SK-N-MC (cell line): ENCODE measurements around the gene TMEM120A.

ENCODE experiments used
- DNase-seq: peaks from one replicate; pipeline ENCODE4 v3.0.0-alpha.2; 2011; ENCODE audit warnings: low read depth, low spot score
- H3K27ac ChIP-seq: fragments of 200-600 bp; sonication (generic); 2 replicates; pipeline ENCODE4 v1.5.1; 2016; ENCODE audit warnings: mixed run types
- H3K36me3 ChIP-seq: fragments of 200-600 bp; sonication (generic); 2 replicates; pipeline ENCODE4 v1.6.1; 2017; ENCODE audit warnings: antibody characterized with exemption, low read length, mixed read lengths; ENCODE audit not compliant: insufficient read depth
- H3K4me3 ChIP-seq: fragments of 200-600 bp; sonication (generic); 2 replicates; pipeline ENCODE4 v1.5.1; 2016
- H3K9ac ChIP-seq: fragments of 200-600 bp; sonication (generic); 2 replicates; pipeline ENCODE4 v1.8.0; 2017; ENCODE audit warnings: mixed run types, mixed read lengths; ENCODE audit not compliant: insufficient read length
- H3K9me3 ChIP-seq: fragments of 200-600 bp; sonication (generic); 2 replicates; pipeline ENCODE4 v1.6.1; 2017; ENCODE audit warnings: low read depth, mild to moderate bottlenecking, antibody characterized with exemption, low read length, moderate library complexity, mixed read lengths
- EZH2 ChIP-seq: fragments of 200-600 bp; sonication (generic); IDR thresholded peaks from one replicate; pipeline ENCODE4 v1.6.1; 2017; ENCODE audit warnings: antibody characterized with exemption
- FOXP2 ChIP-seq: optimal IDR thresholded peaks from 2 replicates; pipeline ENCODE3; 2011; ENCODE audit warnings: mild to moderate bottlenecking, moderate library complexity; ENCODE audit not compliant: insufficient read depth; ENCODE audit errors: extremely low read length, control extremely low read depth
- POLR2AphosphoS5 ChIP-seq: IDR thresholded peaks from 2 replicates; pipeline ENCODE4 v1.6.1; 2012; ENCODE audit warnings: mild to moderate bottlenecking, low read depth, low read length, borderline replicate concordance

Gene TMEM120A

DNA sequence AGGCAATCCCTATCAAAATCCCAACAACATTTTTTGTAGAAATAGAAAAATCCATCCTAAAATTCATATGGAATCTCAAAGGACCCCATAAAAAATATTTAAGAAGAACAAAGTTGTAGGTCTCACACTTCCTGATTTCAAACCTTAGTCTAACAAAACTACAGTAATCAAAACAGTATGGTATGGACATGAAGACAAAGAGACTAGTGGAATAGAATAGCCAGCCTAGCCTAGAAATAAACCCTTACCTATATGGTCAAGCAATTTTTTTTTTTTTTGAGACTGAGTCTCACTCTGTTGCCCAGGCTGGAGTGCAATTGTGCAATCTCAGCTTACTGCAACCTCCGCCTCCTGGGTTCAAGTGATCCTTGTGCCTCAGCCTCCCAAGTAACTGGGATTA, 3.6 kb upstream of the TMEM120A start:
- no peak overlapping the region for H3K9ac ChIP-seq
- no peaks in the 10 kb centered on the region for H3K9me3 ChIP-seq
- no peak overlapping the region for H3K4me3 ChIP-seq
- H3K27ac ChIP-seq = no peak overlapping the region
- TF ChIP-seq POLR2AphosphoS5 (no peak), EZH2 (no peak), FOXP2 (no peak)
- DNase-seq = no peak
- H3K36me3 ChIP-seq = no peaks in the 10 kb centered on the region

DNA sequence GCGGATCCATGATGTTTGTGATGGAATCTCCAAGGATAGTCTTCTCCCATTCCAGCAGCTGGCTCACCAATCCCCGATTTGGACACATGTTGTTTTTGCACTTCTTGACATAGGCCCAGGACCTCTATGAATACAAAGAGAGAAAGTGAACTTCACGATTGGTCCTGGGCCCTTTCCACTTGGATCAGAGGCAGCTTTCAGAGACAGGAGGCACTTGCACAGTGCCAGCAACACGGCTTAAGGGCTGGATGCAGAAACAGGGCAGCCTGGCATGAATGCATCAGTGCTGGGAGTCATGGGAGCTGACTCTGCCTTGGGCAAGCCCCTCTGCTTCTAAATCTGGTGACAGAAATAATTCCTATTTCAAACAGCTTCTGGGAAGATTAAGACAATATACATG, 2.1 kb upstream of the TMEM120A start:
- no peak for DNase-seq
- Histone ChIP-seq H3K4me3 (no peak overlapping the region), H3K9me3 (no peaks in the 10 kb centered on the region), H3K9ac (no peak overlapping the region), H3K36me3 (no peaks in the 10 kb centered on the region), H3K27ac (no peak overlapping the region)
- TF ChIP-seq FOXP2 (no peak), POLR2AphosphoS5 (no peak), EZH2 (no peak)

DNA sequence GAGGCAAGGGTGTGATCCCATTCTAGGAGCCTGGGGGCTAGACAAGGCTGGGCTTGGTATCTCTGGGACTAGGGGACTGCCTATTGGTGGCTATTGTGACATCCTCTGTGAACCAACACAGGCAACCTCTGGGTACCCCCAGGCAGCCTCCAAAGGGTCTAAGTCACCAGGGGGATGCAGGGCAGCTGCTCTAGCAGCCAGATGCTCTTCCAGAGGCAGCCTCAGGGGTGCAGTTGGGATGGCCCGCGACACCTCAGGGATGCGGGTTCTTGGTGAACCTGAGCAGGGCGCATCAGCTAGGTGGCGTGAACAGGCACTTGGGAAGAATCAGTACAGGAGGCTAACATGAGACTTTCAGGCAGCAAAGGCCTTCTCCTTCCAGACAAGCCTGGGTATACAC, 1.6 kb upstream of the TMEM120A start:
- no peak overlapping the region for H3K27ac ChIP-seq
- no peaks in the 10 kb centered on the region for H3K36me3 ChIP-seq
- no peak overlapping the region for H3K4me3 ChIP-seq
- no peak for DNase-seq
- no peak for TF ChIP-seq POLR2AphosphoS5
- no peak for TF ChIP-seq EZH2
- no peak for TF ChIP-seq FOXP2
- H3K9ac ChIP-seq = no peak overlapping the region
- no peaks in the 10 kb centered on the region for H3K9me3 ChIP-seq

DNA sequence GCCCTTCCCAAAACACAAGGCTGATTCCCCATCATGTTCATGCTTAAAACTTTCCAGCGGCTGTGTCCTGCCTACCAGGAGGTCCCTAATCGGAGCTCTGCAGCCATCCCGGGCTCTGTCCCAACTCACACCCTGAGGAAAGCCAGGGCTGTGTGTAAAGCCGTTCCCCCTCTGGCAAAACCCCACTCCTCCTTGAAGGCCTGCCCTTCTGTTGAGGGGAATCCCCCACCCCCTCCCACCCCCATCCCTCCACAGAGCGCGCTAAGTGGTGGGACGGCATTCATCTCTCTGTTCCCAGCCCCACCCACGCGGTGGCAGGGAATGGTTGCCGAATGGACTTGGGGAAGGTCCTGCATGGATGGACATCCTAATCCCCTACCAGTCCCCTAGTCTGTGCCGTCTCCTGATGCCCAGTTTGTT, 667 bp upstream of the TMEM120A start:
- Histone ChIP-seq H3K36me3 (no peaks in the 10 kb centered on the region), H3K4me3 (peak overlapping the region; percentile 87), H3K9ac (peak overlapping the region; percentile 53), H3K9me3 (no peaks in the 10 kb centered on the region), H3K27ac (no peak overlapping the region)
- DNase-seq = no peak
- TF ChIP-seq EZH2 (no peak), FOXP2 (no peak), POLR2AphosphoS5 (no peak)

DNA sequence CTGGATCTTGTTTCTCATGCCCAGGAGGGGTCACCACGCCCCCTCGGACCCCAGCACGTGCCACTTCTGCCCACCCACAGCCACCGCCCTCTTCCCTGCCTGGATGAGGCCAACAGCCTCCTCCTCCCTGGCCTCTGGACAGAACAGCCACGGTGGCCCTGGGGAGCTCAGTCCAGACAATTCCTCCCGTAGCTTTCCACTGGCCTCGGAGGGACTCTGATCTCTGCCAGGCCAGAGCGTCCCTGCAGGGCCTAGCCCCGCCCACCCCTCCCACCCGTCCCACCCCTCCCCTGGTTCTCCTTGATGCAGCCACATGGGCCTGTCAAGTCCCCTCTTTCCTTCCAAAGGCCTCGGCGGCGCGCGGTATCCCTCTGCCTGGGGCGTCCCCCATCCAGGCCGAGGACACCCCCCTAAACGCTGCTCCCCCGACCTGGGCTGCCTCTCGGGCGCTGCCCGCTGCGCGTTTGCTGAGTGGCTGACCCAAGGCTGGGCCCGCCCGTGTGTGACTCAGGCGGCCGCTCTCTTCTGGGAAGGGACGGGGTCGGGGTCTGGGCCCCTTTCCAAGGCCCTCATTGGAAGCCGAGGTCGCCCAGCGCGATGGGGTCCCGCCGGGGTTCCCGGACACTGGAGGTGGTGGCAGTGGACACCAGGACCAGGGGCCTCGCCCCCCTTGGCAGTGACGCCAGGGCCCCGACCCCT, 557 bp downstream of the TMEM120A start:
- no peaks in the 10 kb centered on the region for H3K36me3 ChIP-seq
- TF ChIP-seq FOXP2 (no peak), EZH2 (no peak), POLR2AphosphoS5 (no peak)
- H3K4me3 ChIP-seq = peak overlapping the region; percentile 87
- H3K27ac ChIP-seq = no peak overlapping the region
- no peaks in the 10 kb centered on the region for H3K9me3 ChIP-seq
- peak overlapping the region; percentile 50 for H3K9ac ChIP-seq
- no peak for DNase-seq

DNA sequence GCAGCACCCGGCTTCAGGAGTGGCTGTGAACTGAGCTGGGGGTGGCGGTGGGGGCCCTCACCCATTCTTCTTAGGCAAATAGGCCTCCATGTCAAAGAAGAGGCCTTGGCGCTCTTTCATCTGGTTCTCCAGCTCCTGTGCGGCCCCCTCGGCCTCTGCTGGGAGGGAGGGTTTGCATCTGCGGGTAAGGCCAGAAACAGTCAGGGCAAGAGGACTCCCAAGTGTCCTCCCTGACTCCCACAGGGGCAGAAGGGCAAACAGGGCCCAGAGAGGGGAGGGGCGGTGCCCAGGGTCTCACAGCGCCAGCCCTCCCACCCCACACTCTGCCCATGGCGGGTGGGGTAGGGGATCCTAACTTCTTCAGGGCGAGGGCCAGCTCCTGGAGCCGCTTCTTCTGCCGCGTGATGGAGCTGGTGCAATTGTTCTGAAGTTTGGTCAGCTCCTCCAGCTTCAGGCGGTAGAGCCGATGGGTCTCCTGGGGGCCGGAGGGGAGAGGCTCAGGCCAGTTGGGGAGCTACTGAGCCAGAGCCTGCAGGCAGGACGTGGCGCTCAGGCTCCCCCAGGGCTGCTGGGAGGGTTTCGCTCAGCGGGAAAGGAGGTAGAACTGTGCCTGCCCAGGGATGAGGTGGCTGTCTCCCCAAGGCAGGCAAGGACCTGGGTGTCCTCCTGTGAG, 2.2 kb downstream of the TMEM120A start:
- Histone ChIP-seq H3K4me3 (no peak overlapping the region), H3K27ac (no peak overlapping the region), H3K9me3 (no peaks in the 10 kb centered on the region), H3K36me3 (no peaks in the 10 kb centered on the region), H3K9ac (no peak overlapping the region)
- TF ChIP-seq POLR2AphosphoS5 = no peak
- TF ChIP-seq FOXP2 = no peak
- no peak for TF ChIP-seq EZH2
- DNase-seq = no peak

DNA sequence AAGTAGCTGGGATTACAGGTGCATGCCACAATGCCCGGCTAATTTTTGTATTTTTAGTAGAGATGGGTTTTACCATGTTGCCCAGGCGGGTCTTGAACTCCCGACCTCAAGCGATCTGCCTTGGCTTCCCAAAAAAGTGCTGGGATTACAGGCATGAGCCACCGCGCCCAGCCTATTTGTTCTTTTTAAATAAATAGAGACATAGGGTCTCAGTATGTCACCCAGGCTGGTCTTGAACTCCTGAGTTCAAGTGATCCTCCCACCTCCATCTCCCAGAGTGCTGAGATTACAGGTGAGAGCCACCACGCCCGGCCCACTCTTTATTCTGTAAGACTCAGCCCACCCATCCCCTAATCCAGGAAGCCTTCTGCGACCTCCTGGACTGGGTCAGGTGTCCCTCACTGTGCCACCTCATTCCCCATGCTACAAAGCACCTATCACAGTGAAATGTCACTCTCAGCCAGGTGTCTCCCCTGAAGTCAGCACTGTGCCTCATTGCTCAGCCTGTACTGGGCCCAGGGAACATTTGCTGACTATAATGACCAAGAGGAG, 2.8 kb downstream of the TMEM120A start:
- H3K27ac ChIP-seq = no peak overlapping the region
- no peak overlapping the region for H3K4me3 ChIP-seq
- no peaks in the 10 kb centered on the region for H3K9me3 ChIP-seq
- H3K9ac ChIP-seq = no peak overlapping the region
- no peaks in the 10 kb centered on the region for H3K36me3 ChIP-seq
- no peak for DNase-seq
- no peak for TF ChIP-seq POLR2AphosphoS5
- no peak for TF ChIP-seq EZH2
- TF ChIP-seq FOXP2 = no peak

DNA sequence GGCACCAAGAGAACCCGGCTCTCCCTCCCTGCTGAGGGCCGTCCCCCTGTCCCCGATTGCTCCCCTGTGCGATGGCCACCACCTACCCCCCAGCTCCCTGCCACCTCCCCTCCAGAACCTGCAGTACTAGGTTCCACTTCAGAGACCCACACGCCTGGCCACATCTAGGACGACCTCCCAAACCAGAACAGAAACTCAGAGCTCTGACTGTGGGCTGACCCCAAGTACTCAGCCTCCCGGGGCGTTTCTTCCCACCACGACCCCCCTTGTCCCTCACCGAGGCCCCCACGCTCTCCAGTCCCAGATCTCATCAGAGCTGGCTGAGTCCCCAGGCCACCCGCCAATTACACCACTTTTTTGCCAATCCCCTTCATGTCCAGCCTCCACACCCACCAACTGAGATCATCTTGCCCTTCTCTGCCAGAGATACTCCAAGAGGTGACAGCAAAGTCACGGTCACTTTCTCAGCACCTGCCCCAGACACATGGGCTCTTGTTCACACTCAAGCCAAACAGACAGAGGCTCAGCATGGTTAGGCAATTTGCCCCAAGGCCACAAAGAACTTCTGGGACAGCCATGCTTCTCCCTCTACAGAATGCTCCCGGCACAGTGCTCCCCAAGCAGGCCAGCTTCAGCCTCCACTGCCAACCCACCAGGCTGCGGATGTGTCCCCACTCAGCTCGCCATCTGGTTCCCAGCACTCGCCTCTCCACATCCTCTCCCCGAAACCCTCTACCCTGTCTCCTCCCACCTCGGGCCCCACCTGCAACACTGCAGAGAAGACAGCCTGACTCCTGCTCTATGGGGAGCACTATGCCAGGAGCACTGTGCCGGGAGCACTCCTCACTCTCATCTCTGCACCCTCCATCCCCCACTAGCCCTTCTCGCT, 4.7 kb downstream of the TMEM120A start:
- H3K9ac ChIP-seq = no peak overlapping the region
- H3K27ac ChIP-seq = no peak overlapping the region
- H3K36me3 ChIP-seq = no peaks in the 10 kb centered on the region; the same call in 1 of the 2 replicates
- DNase-seq = no peak
- TF ChIP-seq EZH2 = no peak
- TF ChIP-seq POLR2AphosphoS5 = no peak
- no peak for TF ChIP-seq FOXP2
- no peak overlapping the region for H3K4me3 ChIP-seq
- no peaks in the 10 kb centered on the region for H3K9me3 ChIP-seq
